Endothelial cell of umbilical vein (primary cell): Measurements from ENCODE around the gene CLIP1. TPM values are rescaled to one million over a fixed set of nuclear protein-coding genes. Genes with fewer than 3 reads are reported as not detected.

Experiments used
- BruUV-seq: library from RNA; stranded (reverse); fragments of 400-500 nt; replicated peaks from 2 replicates; lab custom pipeline; 2021; lab: Mats Ljungman, UMichigan
- CTCF ChIA-PET: fragments of 300-600, 350-600 bp; sonication (Branson Sonifier 250); formaldehyde crosslinking; loops from one replicate; lab custom pipeline; 2021; ENCODE audit warnings: antibody characterized with exemption, inconsistent platforms; lab: Charles Lee
- POLR2A ChIA-PET: fragments of 300-600, 350-600 bp; sonication (Branson Sonifier 250); formaldehyde crosslinking; loops from one replicate; lab custom pipeline; 2021; ENCODE audit warnings: antibody characterized with exemption, inconsistent platforms; lab: Charles Lee
- DNase-seq: peaks from one replicate; pipeline ENCODE4 v3.0.0-alpha.2; 2011; ENCODE audit warnings: low read depth, low spot score
- FAIRE-seq: peaks from 2 replicates; lab custom pipeline; 2011; peaks lifted over from hg19 to GRCh38; lab: Jason Lieb, UNC
- H2AFZ ChIP-seq: 2 replicates; pipeline ENCODE4 v1.6.0; 2012; ENCODE audit warnings: low read depth, low read length, control low read depth, inconsistent platforms
- H3K27ac ChIP-seq: 2 replicates; pipeline ENCODE4 v1.5.1; 2011; ENCODE audit warnings: low read depth, mild to moderate bottlenecking, control low read depth, low read length, moderate library complexity; ENCODE audit not compliant: insufficient read depth
- H3K27me3 ChIP-seq, 2 experiments: 2 replicates each; pipeline versions ENCODE4 v1.6.0 to v1.6.1; 2011; ENCODE audit warnings: low read length in 2 of 2, mixed read lengths in 1 of 2; ENCODE audit not compliant: control insufficient read depth in 2 of 2, insufficient read depth in 2 of 2
- H3K36me3 ChIP-seq, 2 experiments: 2 replicates in 1 of 2; 3 replicates in 1 of 2; pipeline ENCODE4 v1.5.1; 2011; ENCODE audit warnings: low read length in 2 of 2, mild to moderate bottlenecking in 1 of 2, moderate library complexity in 1 of 2; ENCODE audit not compliant: control insufficient read depth in 2 of 2, insufficient read depth in 2 of 2; ENCODE audit errors: extremely low read depth in 1 of 2
- H3K4me1 ChIP-seq: 3 replicates; pipeline ENCODE4 v1.5.1; 2011; ENCODE audit warnings: mild to moderate bottlenecking, low read length; ENCODE audit not compliant: control insufficient read depth, insufficient read depth; ENCODE audit errors: extremely low read depth
- H3K4me2 ChIP-seq: 2 replicates; pipeline ENCODE4 v1.6.1; 2011; ENCODE audit warnings: low read length, control low read depth, mixed read lengths; ENCODE audit not compliant: insufficient read depth
- H3K4me3 ChIP-seq, 3 experiments: fragments of 200-600 bp in 1 of 3; sonication (generic), shearing (Covaris generic) in 1 of 3; replicated peaks in 1 of 3; 2 replicates each; pipeline ENCODE4 v1.5.1; 2011 to 2016; ENCODE audit warnings: control low read depth in 3 of 3, low read length in 3 of 3, mild to moderate bottlenecking in 2 of 3, inconsistent platforms in 1 of 3, low read depth in 1 of 3, moderate library complexity in 1 of 3; ENCODE audit not compliant: insufficient read depth in 1 of 3
- H3K79me2 ChIP-seq: 2 replicates; pipeline ENCODE4 v1.6.0; 2012; ENCODE audit warnings: low read length, inconsistent platforms; ENCODE audit not compliant: control insufficient read depth, insufficient read depth
- H3K9ac ChIP-seq: replicated peaks from 2 replicates; pipeline ENCODE3; 2011; ENCODE audit warnings: low read length, control low read depth; ENCODE audit not compliant: insufficient read depth; ENCODE audit errors: extremely low read depth
- H3K9me1 ChIP-seq: replicated peaks from 3 replicates; pipeline ENCODE4 v1.6.0; 2011; ENCODE audit warnings: mild to moderate bottlenecking, low read length; ENCODE audit not compliant: control insufficient read depth, insufficient read depth; ENCODE audit errors: extremely low read depth
- H3K9me3 ChIP-seq: replicated peaks from 2 replicates; pipeline ENCODE4 v1.5.1; 2012; ENCODE audit warnings: low read length, inconsistent platforms; ENCODE audit not compliant: control insufficient read depth, insufficient read depth
- H4K20me1 ChIP-seq: replicated peaks from 2 replicates; pipeline ENCODE3; 2011; ENCODE audit warnings: mild to moderate bottlenecking, low read length; ENCODE audit not compliant: control insufficient read depth, insufficient read depth; ENCODE audit errors: extremely low read depth
- EZH2 ChIP-seq: IDR thresholded peaks from 2 replicates; pipeline ENCODE4 v1.6.1; 2012; ENCODE audit warnings: borderline replicate concordance, low read depth, mild to moderate bottlenecking, moderate library complexity, low read length, inconsistent platforms; ENCODE audit not compliant: severe bottlenecking
- FOS ChIP-seq: IDR thresholded peaks from 2 replicates; pipeline ENCODE4 v1.6.1; 2011; ENCODE audit warnings: mild to moderate bottlenecking, low read length, moderate library complexity, borderline replicate concordance; ENCODE audit not compliant: insufficient read depth
- GATA2 ChIP-seq: IDR thresholded peaks from 2 replicates; pipeline ENCODE4 v1.7.0; 2011; ENCODE audit warnings: low read depth, mild to moderate bottlenecking, moderate library complexity, mixed read lengths, low read length; ENCODE audit not compliant: insufficient read length, insufficient read depth
- JUN ChIP-seq: IDR thresholded peaks from 2 replicates; pipeline ENCODE4 v1.6.1; 2011; ENCODE audit warnings: borderline replicate concordance, low read depth; ENCODE audit not compliant: insufficient read length, insufficient read depth
- POLR2A ChIP-seq: IDR thresholded peaks from 2 replicates; pipeline ENCODE4 v1.6.1; 2012; ENCODE audit warnings: low read depth, mild to moderate bottlenecking, control low read depth, low read length
- POLR2AphosphoS5 ChIP-seq: IDR thresholded peaks from 2 replicates; pipeline ENCODE4 v1.6.1; 2012; ENCODE audit warnings: low read depth, mild to moderate bottlenecking, control low read depth, low read length, moderate library complexity; ENCODE audit not compliant: insufficient read depth
- dilution Hi-C: fragments of 300-500 bp; cut with MboI; formaldehyde crosslinking; loops from one replicate; pipeline ENCODE4 v1.15.0; 2019; ENCODE audit warnings: low sequenced_read_pairs; ENCODE audit not compliant: extremely low pct_ligation_motif_present
- intact Hi-C: fragments of 100-400 bp; cut with micrococcal nuclease; formaldehyde crosslinking; loops from one replicate; pipeline ENCODE4 v1.10.0; 2022
- polyA plus RNA-seq, 4 experiments: library from polyadenylated mRNA; depleted of rRNA in 3 of 4; stranded (reverse) in 3 of 4; unstranded in 1 of 4; fragments of >200 nt; gene quantifications; 2 replicates each; pipeline versions ENCODE4 v1.2.1 to v1.2.3, GENCODE V29; 2011 to 2012; ENCODE audit warnings: missing spikeins in 1 of 4
- total RNA-seq: library from RNA; stranded (reverse); gene quantifications from 2 replicates; pipeline ENCODE4 v1.2.3, GENCODE V29; 2021
- TF ChIP-seq, protein P1 (sequence below), 2 donors: IDR thresholded peaks; 1 replicate in 1 of 2; 2 replicates in 1 of 2; pipeline ENCODE4 v1.5.1; 2011; ENCODE audit warnings: low read length in 2 of 2, mild to moderate bottlenecking in 2 of 2, moderate library complexity in 2 of 2, control low read depth in 1 of 2, inconsistent platforms in 1 of 2, low read depth in 1 of 2; ENCODE audit not compliant: insufficient read depth in 1 of 2; ENCODE audit errors: extremely low read depth in 1 of 2
- TF ChIP-seq, protein P2 (sequence below): IDR thresholded peaks from 2 replicates; pipeline ENCODE4 v1.6.1; 2011; ENCODE audit not compliant: insufficient read depth, insufficient read length

The CLIP1 gene
- total and polyA plus RNA-seq, 2 donors (not counting 3 experiments of a cell fraction or from before 2014, with no cell fraction given) = 56.5 to 84.3 TPM

DNA sequence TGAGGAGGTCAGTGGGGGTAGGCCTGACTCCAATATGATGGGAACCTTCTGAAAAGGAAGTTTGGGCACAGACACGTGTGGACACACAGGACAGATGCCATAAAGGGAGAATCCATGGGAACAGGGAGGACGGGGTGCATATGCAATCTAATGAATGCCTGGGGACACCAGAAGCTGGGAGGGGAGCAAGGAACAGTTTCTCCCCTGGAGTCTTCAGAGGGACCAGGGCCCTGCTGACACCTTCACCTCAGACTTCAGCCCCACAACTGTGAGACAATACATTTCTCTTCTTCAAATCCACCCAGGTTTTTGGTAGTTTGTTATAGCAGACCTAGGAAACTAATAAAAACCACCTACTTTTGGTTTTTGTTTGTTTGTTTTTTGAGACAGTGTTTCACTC, 35.2 kb upstream of the CLIP1 start:
- H3K79me2 ChIP-seq = no peaks in the 10 kb centered on the region
- H3K36me3 ChIP-seq = no peaks in the 10 kb centered on the region
- no peaks in the 10 kb centered on the region for H3K4me1 ChIP-seq
- H3K4me3 ChIP-seq = no peak overlapping the region
- H3K9me3 ChIP-seq = no peaks in the 10 kb centered on the region
- ChIA-PET CTCF (no interaction called here), POLR2A (no interaction called here)
- dilution Hi-C loops = no loop called here
- no peak overlapping the region for H3K27ac ChIP-seq
- DNase-seq (no peak), FAIRE-seq (no peak)
- H3K4me2 ChIP-seq = no peak overlapping the region
- no peak overlapping the region for H2AFZ ChIP-seq
- BruUV-seq = no TSS peak
- TF ChIP-seq EZH2 (no peak), POLR2AphosphoS5 (no peak), POLR2A (no peak), GATA2 (no peak), FOS (no peak), JUN (no peak)
- TF ChIP-seq, protein P1, sequence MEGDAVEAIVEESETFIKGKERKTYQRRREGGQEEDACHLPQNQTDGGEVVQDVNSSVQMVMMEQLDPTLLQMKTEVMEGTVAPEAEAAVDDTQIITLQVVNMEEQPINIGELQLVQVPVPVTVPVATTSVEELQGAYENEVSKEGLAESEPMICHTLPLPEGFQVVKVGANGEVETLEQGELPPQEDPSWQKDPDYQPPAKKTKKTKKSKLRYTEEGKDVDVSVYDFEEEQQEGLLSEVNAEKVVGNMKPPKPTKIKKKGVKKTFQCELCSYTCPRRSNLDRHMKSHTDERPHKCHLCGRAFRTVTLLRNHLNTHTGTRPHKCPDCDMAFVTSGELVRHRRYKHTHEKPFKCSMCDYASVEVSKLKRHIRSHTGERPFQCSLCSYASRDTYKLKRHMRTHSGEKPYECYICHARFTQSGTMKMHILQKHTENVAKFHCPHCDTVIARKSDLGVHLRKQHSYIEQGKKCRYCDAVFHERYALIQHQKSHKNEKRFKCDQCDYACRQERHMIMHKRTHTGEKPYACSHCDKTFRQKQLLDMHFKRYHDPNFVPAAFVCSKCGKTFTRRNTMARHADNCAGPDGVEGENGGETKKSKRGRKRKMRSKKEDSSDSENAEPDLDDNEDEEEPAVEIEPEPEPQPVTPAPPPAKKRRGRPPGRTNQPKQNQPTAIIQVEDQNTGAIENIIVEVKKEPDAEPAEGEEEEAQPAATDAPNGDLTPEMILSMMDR (IDR thresholded peaks at IDR 0.05; ENCODE audit: extremely low read depth in 1 of 2, insufficient read depth in 1 of 2, low read depth in 1 of 2, low read length in 2 of 2) = no peak
- TF ChIP-seq, protein P2, sequence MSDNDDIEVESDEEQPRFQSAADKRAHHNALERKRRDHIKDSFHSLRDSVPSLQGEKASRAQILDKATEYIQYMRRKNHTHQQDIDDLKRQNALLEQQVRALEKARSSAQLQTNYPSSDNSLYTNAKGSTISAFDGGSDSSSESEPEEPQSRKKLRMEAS = no peak
- no peaks in the 10 kb centered on the region for H3K27me3 ChIP-seq
- intact Hi-C loops = no loop called here
- no peaks in the 10 kb centered on the region for H3K9me1 ChIP-seq
- H4K20me1 ChIP-seq = no peaks in the 10 kb centered on the region
- H3K9ac ChIP-seq = no peak overlapping the region
